GM12878 (cell line): ENCODE results near the gene KPNA5. TPM values are rescaled to one million over a fixed set of nuclear protein-coding genes. Genes with fewer than 3 reads are reported as not detected.

Experiments used
- ATAC-seq: fragments of 200-7000 bp; cut with Tn5 transposase; 3 replicates; pipeline ENCODE4 v1.9.1; 2020; ENCODE audit warnings: mild to moderate bottlenecking, moderate library complexity
- BruUV-seq: library from RNA; stranded (reverse); fragments of 400-500 nt; replicated peaks from 2 replicates; lab custom pipeline; 2021; lab: Mats Ljungman, UMichigan
- CTCF ChIA-PET: fragments of 300-600 bp; sonication (Branson Sonifier 250); formaldehyde crosslinking; extraction: SDS; loops from one replicate; lab custom pipeline; 2021; ENCODE audit warnings: inconsistent platforms; lab: Yijun Ruan, JAX
- POLR2A ChIA-PET: fragments of 350-600 bp; formaldehyde crosslinking; extraction: SDS; loops from one replicate; lab custom pipeline; 2021; ENCODE audit warnings: inconsistent platforms; lab: Charles Lee
- RAD21 ChIA-PET: fragments of 300-600 bp; sonication (Branson Sonifier 250); formaldehyde crosslinking; loops from one replicate; lab custom pipeline; 2023; ENCODE audit warnings: antibody characterized with exemption; ENCODE audit not compliant: unreplicated experiment; lab: Charles Lee
- SMC1A ChIA-PET: fragments of 300-600 bp; sonication (Branson Sonifier 250); formaldehyde crosslinking; loops from one replicate; lab custom pipeline; 2023; ENCODE audit not compliant: unreplicated experiment, uncharacterized antibody; lab: Charles Lee
- DNase-seq: peaks from one replicate; pipeline ENCODE4 v3.0.0-alpha.2; 2011; ENCODE audit warnings: low read depth, low spot score
- FAIRE-seq: peaks from 3 replicates; lab custom pipeline; 2011; peaks lifted over from hg19 to GRCh38; lab: Jason Lieb, UNC
- H2AFZ ChIP-seq: 2 replicates; pipeline ENCODE4 v1.6.0; 2011; ENCODE audit warnings: low read depth, low read length, control low read depth; ENCODE audit not compliant: control insufficient read depth
- H3K27ac ChIP-seq: 2 replicates; pipeline ENCODE4 v1.5.1; 2011; ENCODE audit warnings: control low read depth; ENCODE audit not compliant: control insufficient read depth, insufficient read depth
- H3K27me3 ChIP-seq, 2 experiments: replicated peaks in 1 of 2; 2 replicates each; pipeline versions ENCODE4 v1.6.0 to v1.6.1; 2011; ENCODE audit warnings: low read length in 1 of 2; ENCODE audit not compliant: control insufficient read depth in 2 of 2, insufficient read depth in 2 of 2
- H3K36me3 ChIP-seq, 2 experiments: 2 replicates each; pipeline ENCODE4 v1.5.1; 2011; ENCODE audit warnings: low read length in 1 of 2; ENCODE audit not compliant: control insufficient read depth in 2 of 2, insufficient read depth in 2 of 2
- H3K4me1 ChIP-seq: 2 replicates; pipeline ENCODE4 v1.6.1; 2011; ENCODE audit warnings: mild to moderate bottlenecking, low read length, moderate library complexity, mixed read lengths; ENCODE audit not compliant: control insufficient read depth, insufficient read depth
- H3K4me2 ChIP-seq: 2 replicates; pipeline ENCODE4 v1.6.0; 2011; ENCODE audit warnings: control low read depth; ENCODE audit not compliant: control insufficient read depth, insufficient read depth
- H3K4me3 ChIP-seq: fragments of 200-600 bp; sonication (generic); 2 replicates; pipeline ENCODE4 v1.5.1; 2016
- H3K79me2 ChIP-seq: 2 replicates; pipeline ENCODE4 v1.6.0; 2011; ENCODE audit warnings: low read length; ENCODE audit not compliant: control insufficient read depth, insufficient read depth
- H3K9ac ChIP-seq: 2 replicates; pipeline ENCODE4 v1.8.0; 2011; ENCODE audit warnings: low read length, control low read depth, mixed read lengths; ENCODE audit not compliant: control insufficient read depth, insufficient read depth
- H3K9me3 ChIP-seq: replicated peaks from 3 replicates; pipeline ENCODE4 v1.5.1; 2011; ENCODE audit warnings: mild to moderate bottlenecking, low read length; ENCODE audit not compliant: control insufficient read depth, insufficient read depth
- H4K20me1 ChIP-seq: 2 replicates; pipeline ENCODE4 v1.6.0; 2011; ENCODE audit not compliant: control insufficient read depth, insufficient read depth
- ASH2L ChIP-seq: fragments of 300-600, 200-600 bp; sonication (generic); IDR thresholded peaks from 2 replicates; pipeline ENCODE4 v1.6.1; 2017; ENCODE audit warnings: low read depth, mild to moderate bottlenecking, borderline replicate concordance
- GABPA ChIP-seq: IDR thresholded peaks from 2 replicates; pipeline ENCODE4 v1.6.1; 2014; ENCODE audit warnings: antibody characterized with exemption, low read depth, mild to moderate bottlenecking, inconsistent platforms
- HDGF ChIP-seq: fragments of 450-650 bp; IDR thresholded peaks from 2 replicates; pipeline ENCODE4 v1.6.1; 2016; ENCODE audit warnings: antibody characterized with exemption
- MYB ChIP-seq: fragments of 150-350 bp; IDR thresholded peaks from 2 replicates; pipeline ENCODE4 v1.6.1; 2014; ENCODE audit warnings: mild to moderate bottlenecking, low read depth, low read length, borderline replicate concordance
- NBN ChIP-seq: fragments of 450-650 bp; IDR thresholded peaks from 2 replicates; pipeline ENCODE4 v1.6.1; 2016
- NFIC ChIP-seq: IDR thresholded peaks from 2 replicates; pipeline ENCODE4 v1.6.1; 2012; ENCODE audit warnings: low read depth, mild to moderate bottlenecking, inconsistent platforms, low read length, moderate library complexity
- NKRF ChIP-seq: fragments of 450-650 bp; conservative IDR thresholded peaks from 2 replicates; pipeline ENCODE4 v1.6.1; 2017; ENCODE audit warnings: mild to moderate bottlenecking, moderate library complexity
- RCOR1 ChIP-seq: conservative IDR thresholded peaks from 2 replicates; pipeline ENCODE4 v1.6.1; 2012; ENCODE audit warnings: low read depth, low read length, improper control_type of control experiment
- SMAD1 ChIP-seq: fragments of 450-650 bp; IDR thresholded peaks from 2 replicates; pipeline ENCODE4 v1.6.1; 2018; ENCODE audit warnings: mild to moderate bottlenecking, low read depth; ENCODE audit not compliant: partially characterized antibody
- TAF1 ChIP-seq: IDR thresholded peaks from 2 replicates; pipeline ENCODE4 v1.6.1; 2011; ENCODE audit warnings: mild to moderate bottlenecking, low read depth, low read length, borderline replicate concordance
- ZSCAN29 ChIP-seq: fragments of 450-650 bp; IDR thresholded peaks from 2 replicates; pipeline ENCODE4 v1.6.1; 2017; ENCODE audit warnings: mild to moderate bottlenecking, moderate library complexity
- WGBS: methylation state at CpG from one replicate; pipeline ENCODE4 v1.1.6; 2016; ENCODE audit warnings: low lambda C conversion rate; ENCODE audit not compliant: insufficient replicate concordance, insufficient coverage; ENCODE audit errors: missing lambda C conversion rate; 5-methylcytosine and 5-hydroxymethylcytosine counted together
- in situ Hi-C: fragments of 300-500 bp; cut with MboI; formaldehyde crosslinking; loops from 9 replicates; pipeline ENCODE4 v1.14.3; 2018; ENCODE audit warnings: mixed read lengths
- intact Hi-C: fragments of 100-400 bp; cut with micrococcal nuclease; formaldehyde crosslinking; loops from one replicate; pipeline ENCODE4 v1.14.2; 2022; ENCODE audit not compliant: unreplicated experiment
- polyA plus RNA-seq, 11 experiments: library from polyadenylated mRNA; depleted of rRNA in 4 of 11; unstranded in 6 of 11; stranded (reverse) in 5 of 11; fragments of >200 nt; fragmentation: Nextera tagmentation in 4 of 11; fragmentation: Illumina TruSeq in 1 of 11; extraction: Ambion mirVana in 4 of 11; extraction: Trizol in 1 of 11; gene quantifications; 1 replicate in 1 of 11; 2 replicates in 10 of 11; pipeline versions ENCODE4 v1.2.1 to v1.2.3, GENCODE V29; 2011 to 2016; ENCODE audit warnings: inconsistent platforms in 2 of 11, missing spikeins in 2 of 11, low read depth in 1 of 11
- total RNA-seq, 4 experiments: library from RNA; depleted of rRNA in 3 of 4; stranded (reverse); fragments of >200 nt in 3 of 4; fragmentation: Illumina TruSeq in 1 of 4; extraction: Trizol in 1 of 4; gene quantifications; 2 replicates each; pipeline versions ENCODE4 v1.2.1 to v1.2.3, GENCODE V29; 2013 to 2021
- TF ChIP-seq, protein P1 (sequence below): IDR thresholded peaks from 2 replicates; pipeline ENCODE4 v1.6.1; 2012; ENCODE audit warnings: mild to moderate bottlenecking, low read depth, low read length
- TF ChIP-seq, protein P2 (sequence below): fragments of 450-650 bp; IDR thresholded peaks from 2 replicates; pipeline ENCODE4 v1.6.1; 2017; ENCODE audit warnings: mild to moderate bottlenecking, moderate library complexity

Gene KPNA5
- total and polyA plus RNA-seq, 10 of the 15 experiments (the other 5 are each of a cell fraction or from before 2014, with no cell fraction given) = 1.9 to 7.6 (median 4.5) TPM

DNA sequence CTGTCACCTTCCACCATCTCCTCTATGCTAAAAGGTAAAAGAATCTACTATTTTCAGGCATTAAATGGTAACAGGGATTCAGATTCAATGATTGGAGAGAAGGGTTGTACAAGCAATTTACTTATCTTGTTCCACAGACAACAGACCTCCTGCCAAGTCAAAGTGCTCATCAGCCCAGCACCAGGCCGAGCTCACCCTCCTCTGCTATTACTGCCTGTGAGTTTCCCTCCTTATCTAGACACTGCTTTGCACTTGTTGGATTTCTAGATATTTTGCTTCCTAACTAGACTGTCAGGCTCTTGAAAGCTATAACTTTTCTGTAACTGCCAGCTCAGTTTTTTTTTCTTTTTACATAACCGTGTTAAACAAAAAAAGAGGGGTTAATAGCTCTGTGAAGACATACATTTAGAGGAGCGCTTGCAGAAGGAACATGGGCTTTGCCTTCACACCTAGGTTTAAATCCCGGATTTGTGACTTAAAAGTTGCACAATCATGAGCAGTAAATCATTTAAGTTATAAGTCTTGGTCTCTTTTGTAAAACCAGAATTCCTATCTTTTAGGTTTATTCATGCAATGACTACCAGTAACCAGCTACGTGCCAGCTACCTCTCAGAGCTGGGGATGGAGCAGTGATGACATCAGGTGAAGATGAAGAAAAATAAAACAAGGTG, 85.6 kb downstream of the KPNA5 start (continued):
- TF ChIP-seq HDGF = no peak

GRCh38 chr6:116767715-116768114, 86.7 kb downstream of the KPNA5 start:
- no peaks in the 10 kb centered on the region for H3K36me3 ChIP-seq
- peaks cover 0 to 13% of the 10 kb centered on the region in 2 experiments; a peak in 3 of 4 replicates for H3K27me3 ChIP-seq
- H3K27ac ChIP-seq = no peak overlapping the region
- WGBS = 34% methylated on average over 2 of the region's 2 CpGs
- POLR2A ChIA-PET = no interaction called here
- no peaks in the 10 kb centered on the region for H4K20me1 ChIP-seq
- RAD21 ChIA-PET = no interaction called here
- SMC1A ChIA-PET = interaction anchor here (1.1 to 1.3 kb wide), 2 partner anchors 8 to 33 kb away, joined by 3 read pairs; no protein-coding TSS in a partner anchor
- H3K9ac ChIP-seq = no peak overlapping the region
- H3K79me2 ChIP-seq = no peaks in the 10 kb centered on the region
- no peak overlapping the region for H2AFZ ChIP-seq
- intact Hi-C loops (no loop called here), in situ Hi-C loops (no loop called here)
- H3K4me3 ChIP-seq = no peak overlapping the region
- DNase-seq = no peak
- no peak for FAIRE-seq
- CTCF ChIA-PET = interaction anchor here (0.7 kb wide), 1 partner anchor 230 kb away, joined by 3 read pairs; no protein-coding TSS in a partner anchor
- no peak overlapping the region for H3K4me2 ChIP-seq
- BruUV-seq = no TSS peak
- no peaks in the 10 kb centered on the region for H3K4me1 ChIP-seq
- H3K9me3 ChIP-seq = no peaks in the 10 kb centered on the region
- ATAC-seq = no peak
- no peak for TF ChIP-seq NKRF
- TF ChIP-seq, protein P1, sequence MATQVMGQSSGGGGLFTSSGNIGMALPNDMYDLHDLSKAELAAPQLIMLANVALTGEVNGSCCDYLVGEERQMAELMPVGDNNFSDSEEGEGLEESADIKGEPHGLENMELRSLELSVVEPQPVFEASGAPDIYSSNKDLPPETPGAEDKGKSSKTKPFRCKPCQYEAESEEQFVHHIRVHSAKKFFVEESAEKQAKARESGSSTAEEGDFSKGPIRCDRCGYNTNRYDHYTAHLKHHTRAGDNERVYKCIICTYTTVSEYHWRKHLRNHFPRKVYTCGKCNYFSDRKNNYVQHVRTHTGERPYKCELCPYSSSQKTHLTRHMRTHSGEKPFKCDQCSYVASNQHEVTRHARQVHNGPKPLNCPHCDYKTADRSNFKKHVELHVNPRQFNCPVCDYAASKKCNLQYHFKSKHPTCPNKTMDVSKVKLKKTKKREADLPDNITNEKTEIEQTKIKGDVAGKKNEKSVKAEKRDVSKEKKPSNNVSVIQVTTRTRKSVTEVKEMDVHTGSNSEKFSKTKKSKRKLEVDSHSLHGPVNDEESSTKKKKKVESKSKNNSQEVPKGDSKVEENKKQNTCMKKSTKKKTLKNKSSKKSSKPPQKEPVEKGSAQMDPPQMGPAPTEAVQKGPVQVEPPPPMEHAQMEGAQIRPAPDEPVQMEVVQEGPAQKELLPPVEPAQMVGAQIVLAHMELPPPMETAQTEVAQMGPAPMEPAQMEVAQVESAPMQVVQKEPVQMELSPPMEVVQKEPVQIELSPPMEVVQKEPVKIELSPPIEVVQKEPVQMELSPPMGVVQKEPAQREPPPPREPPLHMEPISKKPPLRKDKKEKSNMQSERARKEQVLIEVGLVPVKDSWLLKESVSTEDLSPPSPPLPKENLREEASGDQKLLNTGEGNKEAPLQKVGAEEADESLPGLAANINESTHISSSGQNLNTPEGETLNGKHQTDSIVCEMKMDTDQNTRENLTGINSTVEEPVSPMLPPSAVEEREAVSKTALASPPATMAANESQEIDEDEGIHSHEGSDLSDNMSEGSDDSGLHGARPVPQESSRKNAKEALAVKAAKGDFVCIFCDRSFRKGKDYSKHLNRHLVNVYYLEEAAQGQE = no peak
- no peak for TF ChIP-seq NFIC
- no peak for TF ChIP-seq RCOR1
- TF ChIP-seq MYB = no peak
- TF ChIP-seq TAF1 = no peak
- no peak for TF ChIP-seq GABPA
- TF ChIP-seq, protein P2, sequence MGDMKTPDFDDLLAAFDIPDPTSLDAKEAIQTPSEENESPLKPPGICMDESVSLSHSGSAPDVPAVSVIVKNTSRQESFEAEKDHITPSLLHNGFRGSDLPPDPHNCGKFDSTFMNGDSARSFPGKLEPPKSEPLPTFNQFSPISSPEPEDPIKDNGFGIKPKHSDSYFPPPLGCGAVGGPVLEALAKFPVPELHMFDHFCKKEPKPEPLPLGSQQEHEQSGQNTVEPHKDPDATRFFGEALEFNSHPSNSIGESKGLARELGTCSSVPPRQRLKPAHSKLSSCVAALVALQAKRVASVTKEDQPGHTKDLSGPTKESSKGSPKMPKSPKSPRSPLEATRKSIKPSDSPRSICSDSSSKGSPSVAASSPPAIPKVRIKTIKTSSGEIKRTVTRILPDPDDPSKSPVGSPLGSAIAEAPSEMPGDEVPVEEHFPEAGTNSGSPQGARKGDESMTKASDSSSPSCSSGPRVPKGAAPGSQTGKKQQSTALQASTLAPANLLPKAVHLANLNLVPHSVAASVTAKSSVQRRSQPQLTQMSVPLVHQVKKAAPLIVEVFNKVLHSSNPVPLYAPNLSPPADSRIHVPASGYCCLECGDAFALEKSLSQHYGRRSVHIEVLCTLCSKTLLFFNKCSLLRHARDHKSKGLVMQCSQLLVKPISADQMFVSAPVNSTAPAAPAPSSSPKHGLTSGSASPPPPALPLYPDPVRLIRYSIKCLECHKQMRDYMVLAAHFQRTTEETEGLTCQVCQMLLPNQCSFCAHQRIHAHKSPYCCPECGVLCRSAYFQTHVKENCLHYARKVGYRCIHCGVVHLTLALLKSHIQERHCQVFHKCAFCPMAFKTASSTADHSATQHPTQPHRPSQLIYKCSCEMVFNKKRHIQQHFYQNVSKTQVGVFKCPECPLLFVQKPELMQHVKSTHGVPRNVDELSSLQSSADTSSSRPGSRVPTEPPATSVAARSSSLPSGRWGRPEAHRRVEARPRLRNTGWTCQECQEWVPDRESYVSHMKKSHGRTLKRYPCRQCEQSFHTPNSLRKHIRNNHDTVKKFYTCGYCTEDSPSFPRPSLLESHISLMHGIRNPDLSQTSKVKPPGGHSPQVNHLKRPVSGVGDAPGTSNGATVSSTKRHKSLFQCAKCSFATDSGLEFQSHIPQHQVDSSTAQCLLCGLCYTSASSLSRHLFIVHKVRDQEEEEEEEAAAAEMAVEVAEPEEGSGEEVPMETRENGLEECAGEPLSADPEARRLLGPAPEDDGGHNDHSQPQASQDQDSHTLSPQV = no peak
- no peak for TF ChIP-seq NBN
- no peak for TF ChIP-seq ZSCAN29
- TF ChIP-seq SMAD1 = no peak
- TF ChIP-seq ASH2L = no peak
